ENCODE measurements around the gene METTL15. TPM values are rescaled to one million over a fixed set of nuclear protein-coding genes. Genes with fewer than 3 reads are reported as not detected.

Gene METTL15
- total and polyA plus RNA-seq, 2 of the 8 experiments (the other 6 are each of a cell fraction or from before 2014, with no cell fraction given) = 5.4 to 10.5 TPM

DNA sequence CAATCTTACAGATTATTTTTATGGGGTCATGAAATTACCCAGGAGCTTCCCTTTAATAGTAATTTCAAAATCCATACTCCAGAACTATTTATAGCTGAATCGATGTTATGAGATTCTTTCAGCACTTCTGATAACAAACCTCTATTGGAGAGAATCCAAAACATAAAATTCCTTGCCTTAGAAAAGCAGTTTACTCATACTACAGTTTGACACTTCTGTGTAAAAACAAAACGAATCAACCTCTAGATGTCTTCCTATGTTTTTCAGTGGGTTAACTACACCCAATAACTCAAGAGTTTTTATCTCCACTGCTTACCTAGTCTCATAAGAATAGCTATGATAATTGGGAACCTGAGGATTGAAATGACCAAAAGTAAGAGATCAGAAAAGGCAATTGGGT lies 35.9 kb upstream of the METTL15 start (continued):
- TF ChIP-seq SRF (IDR thresholded peaks at IDR 0.05; ENCODE audit: low read depth, low read length) (no peak), CHD2 (IDR thresholded peaks at IDR 0.05; ENCODE audit: low read length) (no peak), MAX (IDR thresholded peaks at IDR 0.05) (no peak)
